ENCODE data around the gene PCSK6.

- TF ChIP-seq POLR2A (IDR thresholded peaks at IDR 0.05), result no peak
- no peak for TF ChIP-seq CTCF (IDR thresholded peaks at IDR 0.05)
- TF ChIP-seq EP300 (IDR thresholded peaks at IDR 0.05), result no peak
- no peak for TF ChIP-seq POLR2AphosphoS5 (IDR thresholded peaks at IDR 0.05)
Observed at GRCh38 chr15:101526442-101526841, 36.9 kb upstream of the PCSK6 start.

All from sigmoid colon (tissue), 4 donors.